HG03097 (cell line): ENCODE results near the gene SYT11.
"Not testable (repeated sequence)": the region's sequence is repeated elsewhere in the genome, so short reads cannot be mapped to it uniquely, and the experiment has no call there.

Experiments
- ATAC-seq: cut with Tn5 transposase; IDR thresholded peaks from one replicate; pipeline ENCODE4 v1.9.1; 2021; ENCODE audit not compliant: unreplicated experiment, low FRiP score

The SYT11 gene

GRCh38 chr1:155859234-155859829 lies at the start of gene SYT11:
SYT11 (plus strand) TSS chr1:155859567; CDS start chr1:155859762, 195 bp downstream.
- peak; percentile 71 for ATAC-seq

GRCh38 chr1:155812878-155813277 lies 46.5 kb upstream of the SYT11 start:
- ATAC-seq: no peak

GRCh38 chr1:155813672-155814071 lies 45.7 kb upstream of the SYT11 start:
- no peak for ATAC-seq

GRCh38 chr1:155816351-155816750 lies 43.0 kb upstream of the SYT11 start:
- ATAC-seq: no peak

- ATAC-seq: no peak
Measured at GRCh38 chr1:155827450-155827849, 31.9 kb upstream of the SYT11 start.

- no peak for ATAC-seq
Measured at GRCh38 chr1:155831279-155831976, 27.9 kb upstream of the SYT11 start.

- ATAC-seq: no peak
Measured at GRCh38 chr1:155833665-155834295, 25.6 kb upstream of the SYT11 start.

GRCh38 chr1:155834296-155834926 lies 25.0 kb upstream of the SYT11 start:
- ATAC-seq: no peak

GRCh38 chr1:155834927-155835399 lies 24.4 kb upstream of the SYT11 start:
- not testable (repeated sequence) for ATAC-seq

- ATAC-seq: no peak
Measured at GRCh38 chr1:155835548-155835947, 23.8 kb upstream of the SYT11 start.

GRCh38 chr1:155840386-155840785 lies 19.0 kb upstream of the SYT11 start:
- no peak for ATAC-seq

- ATAC-seq: no peak
Measured at GRCh38 chr1:155844860-155845421, 14.4 kb upstream of the SYT11 start.

GRCh38 chr1:155847823-155848529 lies 11.4 kb upstream of the SYT11 start:
- ATAC-seq: no peak

- ATAC-seq: no peak
Measured at GRCh38 chr1:155850345-155850744, 9.0 kb upstream of the SYT11 start.

- ATAC-seq: no peak
Measured at GRCh38 chr1:155856257-155856974, 3.0 kb upstream of the SYT11 start.

GRCh38 chr1:155856975-155857930 lies 2.1 kb upstream of the SYT11 start, which contains the start of gene GON4L:
GON4L (minus strand) TSS chr1:155857214; CDS start chr1:155853780, 3,434 bp downstream.
- ATAC-seq: peak; percentile 42

GRCh38 chr1:155858800-155859233 lies 550 bp upstream of the SYT11 start:
- ATAC-seq: peak; percentile 0
